ENCODE data around the gene LRRN2.

DNA sequence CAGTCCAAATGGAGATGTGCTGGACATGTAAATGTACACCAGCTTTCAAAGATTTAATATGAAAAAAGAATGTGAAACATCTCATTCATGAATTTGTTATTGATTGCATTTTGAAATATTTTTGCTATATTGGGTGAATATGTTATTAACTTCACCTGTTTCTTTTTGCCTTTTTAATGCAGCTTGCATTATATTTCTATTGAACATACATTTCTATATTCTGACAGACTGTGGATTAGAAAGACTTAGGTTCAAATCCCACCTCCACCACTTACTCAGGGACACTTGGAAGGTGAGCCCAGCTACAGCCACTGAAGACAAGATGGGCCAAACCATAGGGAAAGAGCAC is 37.8 kb downstream of the LRRN2 start:
- TF ChIP-seq CTCF (IDR thresholded peaks at IDR 0.05), result no peak
- no peak for TF ChIP-seq POLR2A (IDR thresholded peaks at IDR 0.05)

Measured in gastroesophageal sphincter (tissue), 3 donors.